ENCODE data around the gene RSBN1.

Gene RSBN1

GRCh38 chr1:113809670-113810602 is 2.3 kb downstream of the RSBN1 start (continued):
- TF ChIP-seq ZBTB49 (tag by site-specific recombination; IDR thresholded peaks at IDR 0.05; ENCODE audit: low read depth) = no peak
- peak; percentile 88 for TF ChIP-seq PRDM1 (tag by site-specific recombination; IDR thresholded peaks at IDR 0.05)
- no peak for TF ChIP-seq SALL2 (tag by site-specific recombination; IDR thresholded peaks at IDR 0.05; ENCODE audit: borderline replicate concordance)
- TF ChIP-seq ZFP37 (tag by site-specific recombination; IDR thresholded peaks at IDR 0.05) = no peak
- TF ChIP-seq ZNF791 (tag by site-specific recombination; IDR thresholded peaks at IDR 0.05) = no peak
- TF ChIP-seq ZNF843 (tag by site-specific recombination; IDR thresholded peaks at IDR 0.05) = peak; percentile 64
- TF ChIP-seq ZNF19 (tag by site-specific recombination; IDR thresholded peaks at IDR 0.05; ENCODE audit: low read depth) = no peak
- no peak for TF ChIP-seq ZSCAN18 (tag by site-specific recombination; IDR thresholded peaks at IDR 0.05)
- no peak for TF ChIP-seq ZNF777 (tag by site-specific recombination; IDR thresholded peaks at IDR 0.05; ENCODE audit: borderline replicate concordance)
- TF ChIP-seq, protein P1, sequence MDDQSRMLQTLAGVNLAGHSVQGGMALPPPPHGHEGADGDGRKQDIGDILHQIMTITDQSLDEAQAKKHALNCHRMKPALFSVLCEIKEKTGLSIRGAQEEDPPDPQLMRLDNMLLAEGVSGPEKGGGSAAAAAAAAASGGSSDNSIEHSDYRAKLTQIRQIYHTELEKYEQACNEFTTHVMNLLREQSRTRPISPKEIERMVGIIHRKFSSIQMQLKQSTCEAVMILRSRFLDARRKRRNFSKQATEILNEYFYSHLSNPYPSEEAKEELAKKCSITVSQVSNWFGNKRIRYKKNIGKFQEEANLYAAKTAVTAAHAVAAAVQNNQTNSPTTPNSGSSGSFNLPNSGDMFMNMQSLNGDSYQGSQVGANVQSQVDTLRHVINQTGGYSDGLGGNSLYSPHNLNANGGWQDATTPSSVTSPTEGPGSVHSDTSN (CRISPR knock-in tag; IDR thresholded peaks at IDR 0.05) = no peak
- TF ChIP-seq, protein P2, sequence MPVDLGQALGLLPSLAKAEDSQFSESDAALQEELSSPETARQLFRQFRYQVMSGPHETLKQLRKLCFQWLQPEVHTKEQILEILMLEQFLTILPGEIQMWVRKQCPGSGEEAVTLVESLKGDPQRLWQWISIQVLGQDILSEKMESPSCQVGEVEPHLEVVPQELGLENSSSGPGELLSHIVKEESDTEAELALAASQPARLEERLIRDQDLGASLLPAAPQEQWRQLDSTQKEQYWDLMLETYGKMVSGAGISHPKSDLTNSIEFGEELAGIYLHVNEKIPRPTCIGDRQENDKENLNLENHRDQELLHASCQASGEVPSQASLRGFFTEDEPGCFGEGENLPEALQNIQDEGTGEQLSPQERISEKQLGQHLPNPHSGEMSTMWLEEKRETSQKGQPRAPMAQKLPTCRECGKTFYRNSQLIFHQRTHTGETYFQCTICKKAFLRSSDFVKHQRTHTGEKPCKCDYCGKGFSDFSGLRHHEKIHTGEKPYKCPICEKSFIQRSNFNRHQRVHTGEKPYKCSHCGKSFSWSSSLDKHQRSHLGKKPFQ (tag by site-specific recombination; IDR thresholded peaks at IDR 0.05) = no peak
- TF ChIP-seq ZBTB20 (tag by site-specific recombination; IDR thresholded peaks at IDR 0.05) = peak; percentile 23; the same call in 1 of the 2 replicates
- no peak for TF ChIP-seq FEZF1 (tag by site-specific recombination; IDR thresholded peaks at IDR 0.05)
- TF ChIP-seq BCL11A (tag by site-specific recombination; IDR thresholded peaks at IDR 0.05; ENCODE audit: low read depth) = 0 out of 2 replicates have a peak, but pooled peaks have one; percentile 27
- TF ChIP-seq, protein P3, sequence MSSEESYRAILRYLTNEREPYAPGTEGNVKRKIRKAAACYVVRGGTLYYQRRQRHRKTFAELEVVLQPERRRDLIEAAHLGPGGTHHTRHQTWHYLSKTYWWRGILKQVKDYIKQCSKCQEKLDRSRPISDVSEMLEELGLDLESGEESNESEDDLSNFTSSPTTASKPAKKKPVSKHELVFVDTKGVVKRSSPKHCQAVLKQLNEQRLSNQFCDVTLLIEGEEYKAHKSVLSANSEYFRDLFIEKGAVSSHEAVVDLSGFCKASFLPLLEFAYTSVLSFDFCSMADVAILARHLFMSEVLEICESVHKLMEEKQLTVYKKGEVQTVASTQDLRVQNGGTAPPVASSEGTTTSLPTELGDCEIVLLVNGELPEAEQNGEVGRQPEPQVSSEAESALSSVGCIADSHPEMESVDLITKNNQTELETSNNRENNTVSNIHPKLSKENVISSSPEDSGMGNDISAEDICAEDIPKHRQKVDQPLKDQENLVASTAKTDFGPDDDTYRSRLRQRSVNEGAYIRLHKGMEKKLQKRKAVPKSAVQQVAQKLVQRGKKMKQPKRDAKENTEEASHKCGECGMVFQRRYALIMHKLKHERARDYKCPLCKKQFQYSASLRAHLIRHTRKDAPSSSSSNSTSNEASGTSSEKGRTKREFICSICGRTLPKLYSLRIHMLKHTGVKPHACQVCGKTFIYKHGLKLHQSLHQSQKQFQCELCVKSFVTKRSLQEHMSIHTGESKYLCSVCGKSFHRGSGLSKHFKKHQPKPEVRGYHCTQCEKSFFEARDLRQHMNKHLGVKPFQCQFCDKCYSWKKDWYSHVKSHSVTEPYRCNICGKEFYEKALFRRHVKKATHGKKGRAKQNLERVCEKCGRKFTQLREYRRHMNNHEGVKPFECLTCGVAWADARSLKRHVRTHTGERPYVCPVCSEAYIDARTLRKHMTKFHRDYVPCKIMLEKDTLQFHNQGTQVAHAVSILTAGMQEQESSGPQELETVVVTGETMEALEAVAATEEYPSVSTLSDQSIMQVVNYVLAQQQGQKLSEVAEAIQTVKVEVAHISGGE (tag by site-specific recombination; conservative IDR thresholded peaks at IDR 0.05; ENCODE audit: low read depth) = no peak
- TF ChIP-seq TRIM28 (IDR thresholded peaks at IDR 0.05; ENCODE audit: borderline replicate concordance, low read length) = peak; percentile 38; the same call in 1 of the 2 replicates
- no peak for TF ChIP-seq SETDB1 (IDR thresholded peaks at IDR 0.05; ENCODE audit: insufficient read length, low read length)
- peak; percentile 29; the same call in 1 of the 2 replicates for TF ChIP-seq ZSCAN4 (tag by site-specific recombination; IDR thresholded peaks at IDR 0.05)
- no peak for TF ChIP-seq ZNF157 (tag by site-specific recombination; IDR thresholded peaks at IDR 0.05)
- TF ChIP-seq ZXDB (tag by site-specific recombination; IDR thresholded peaks at IDR 0.05) = no peak; the same call in 1 of the 2 replicates
- no peak for TF ChIP-seq ZNF747 (tag by site-specific recombination; IDR thresholded peaks at IDR 0.05)
- TF ChIP-seq SP2 (tag by site-specific recombination; IDR thresholded peaks at IDR 0.05) = no peak
- no peak for TF ChIP-seq ZNF544 (tag by site-specific recombination; IDR thresholded peaks at IDR 0.05)
- TF ChIP-seq ZNF184 (tag by site-specific recombination; IDR thresholded peaks at IDR 0.05) = no peak
- TF ChIP-seq ZNF26 (tag by site-specific recombination; IDR thresholded peaks at IDR 0.05) = no peak
- TF ChIP-seq ZFP69B (tag by site-specific recombination; IDR thresholded peaks at IDR 0.05) = no peak
- TF ChIP-seq ZNF121 (tag by site-specific recombination; IDR thresholded peaks at IDR 0.05) = peak; percentile 76

Measured in HEK293 (cell line).